GM19238 (cell line): Measurements from ENCODE around the gene KCNMB2.
"Not testable (repeated sequence)": the region's sequence is repeated elsewhere in the genome, so short reads cannot be mapped to it uniquely, and the experiment has no call there.

ENCODE experiments used
- DNase-seq: peaks from one replicate; pipeline ENCODE4 v3.0.0; 2011; ENCODE audit warnings: low spot score; ENCODE audit not compliant: insufficient read length

KCNMB2 gene

GRCh38 chr3:178699810-178700209 is 163.6 kb downstream of the KCNMB2 start:
- DNase-seq = no peak

GRCh38 chr3:178703268-178703975 is 167.2 kb downstream of the KCNMB2 start:
- no peak for DNase-seq

DNA sequence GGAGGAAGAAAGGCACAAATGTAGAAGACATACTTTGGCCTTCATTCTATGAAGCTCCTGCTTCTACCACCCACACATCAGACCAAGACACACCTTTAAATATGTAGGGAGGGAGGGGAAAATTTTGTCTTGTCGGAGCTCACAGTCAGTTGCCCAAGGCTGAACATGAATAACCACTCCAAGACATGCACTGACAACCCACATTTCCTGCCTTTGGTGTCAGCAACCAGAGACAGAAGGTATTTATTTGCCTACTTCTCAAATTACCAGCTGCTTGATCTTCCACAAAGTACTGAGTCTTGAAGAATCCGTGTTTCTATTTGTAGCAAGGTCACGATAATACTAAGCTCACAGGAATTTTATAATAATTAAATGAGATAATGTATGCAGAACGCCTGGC is 169.7 kb downstream of the KCNMB2 start:
- DNase-seq = no peak

DNA sequence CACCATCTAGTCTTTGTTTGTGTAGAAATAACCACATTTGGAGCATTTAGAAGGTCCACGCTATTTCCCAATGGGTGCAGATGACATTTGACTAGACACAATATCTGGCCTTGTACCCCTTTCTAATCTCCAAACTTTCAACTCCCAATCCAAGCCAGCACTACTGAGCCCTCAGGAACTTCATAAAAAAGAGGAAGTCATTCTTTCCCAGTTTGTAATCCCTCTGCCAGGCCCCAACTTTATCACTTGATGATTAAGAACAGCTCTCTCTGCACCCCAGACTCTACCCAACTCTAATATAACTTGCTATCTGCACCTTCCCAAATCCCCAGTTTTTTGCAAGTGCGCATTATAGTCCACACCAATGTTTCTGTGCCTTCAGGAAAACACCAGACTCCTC is 170.2 kb downstream of the KCNMB2 start:
- DNase-seq = no peak

- no peak for DNase-seq
These were observed 171.2 kb downstream of the KCNMB2 start for GRCh38 chr3:178707311-178708031.

- DNase-seq = no peak
These were observed 172.8 kb downstream of the KCNMB2 start for GRCh38 chr3:178709051-178709450.

- no peak for DNase-seq
These were observed 175.5 kb downstream of the KCNMB2 start for GRCh38 chr3:178711753-178712152.

- DNase-seq = no peak
These were observed 176.0 kb downstream of the KCNMB2 start for GRCh38 chr3:178712247-178712646.

- no peak for DNase-seq
These were observed 178.9 kb downstream of the KCNMB2 start for GRCh38 chr3:178714925-178715832.

- no peak for DNase-seq
These were observed 182.9 kb downstream of the KCNMB2 start for GRCh38 chr3:178718995-178719635.

- DNase-seq = no peak
These were observed 196.6 kb downstream of the KCNMB2 start for GRCh38 chr3:178732824-178733223.

GRCh38 chr3:178735032-178735674 is 198.9 kb downstream of the KCNMB2 start:
- no peak for DNase-seq

GRCh38 chr3:178736300-178736699 is 200.1 kb downstream of the KCNMB2 start:
- DNase-seq = no peak

GRCh38 chr3:178739720-178740119 is 203.5 kb downstream of the KCNMB2 start:
- no peak for DNase-seq

GRCh38 chr3:178741020-178741419 is 204.8 kb downstream of the KCNMB2 start:
- DNase-seq = no peak

- DNase-seq = no peak
These were observed 207.1 kb downstream of the KCNMB2 start for GRCh38 chr3:178743297-178743696.

- not testable (repeated sequence) for DNase-seq
These were observed 209.8 kb downstream of the KCNMB2 start for GRCh38 chr3:178745861-178746655.

DNA sequence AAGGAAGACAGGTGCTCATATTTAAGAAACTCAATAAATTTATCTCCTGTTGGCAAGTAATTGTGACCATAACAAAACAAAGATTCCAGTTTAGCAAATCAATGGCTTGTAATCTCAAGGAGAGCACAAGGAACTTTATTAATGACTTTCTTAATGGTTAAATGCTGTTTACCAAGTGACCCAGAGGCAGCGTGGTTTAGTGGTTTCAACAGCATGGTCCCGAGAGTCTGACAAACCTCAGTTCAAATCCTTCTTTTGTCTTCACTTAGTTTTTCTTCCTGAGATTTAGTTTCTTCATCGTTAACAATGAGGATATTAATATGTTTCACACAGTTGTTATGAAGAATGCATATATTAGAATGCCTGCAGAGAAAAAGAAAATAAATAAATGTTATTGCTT is 212.6 kb downstream of the KCNMB2 start:
- DNase-seq = no peak

GRCh38 chr3:178749471-178749870 is 213.2 kb downstream of the KCNMB2 start:
- DNase-seq = no peak

DNA sequence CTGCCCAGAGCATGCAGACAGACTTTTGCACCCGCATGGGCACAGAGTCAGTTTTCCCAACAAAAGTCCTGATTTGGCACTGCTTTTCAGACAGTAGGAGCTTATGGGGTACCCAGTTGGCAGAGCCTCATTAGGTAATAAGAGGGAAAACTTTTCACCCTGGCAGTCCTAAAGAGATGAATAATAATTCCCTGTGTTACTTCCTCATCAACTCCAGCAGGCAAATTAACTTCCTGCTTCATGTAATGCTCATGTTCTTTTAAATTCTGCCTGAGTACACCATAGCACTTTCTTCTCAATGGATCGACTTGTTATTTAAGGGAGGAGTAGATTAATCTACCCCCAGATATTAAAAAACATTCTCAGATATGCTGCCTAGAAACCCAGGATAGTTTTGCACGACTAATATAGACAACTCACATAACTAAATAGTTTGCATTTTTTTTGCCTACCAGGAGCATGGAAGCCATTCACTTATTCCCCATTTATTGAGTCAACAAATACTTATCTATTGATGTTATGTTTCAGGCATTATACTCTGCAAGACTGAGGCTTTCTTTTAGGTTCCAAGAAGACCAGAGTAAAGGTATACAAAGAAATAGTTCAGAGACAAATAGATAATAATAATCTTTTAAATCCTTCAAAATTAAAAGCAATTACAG is 214.5 kb downstream of the KCNMB2 start:
- DNase-seq = no peak
